22Rv1 (cell line): Measurements from ENCODE around the gene ALKAL2.

Source experiments
- H3K27ac ChIP-seq: fragments of 450-650 bp; 2 replicates; pipeline ENCODE4 v1.5.1; 2017
- CTCF ChIP-seq: fragments of 450-650 bp; IDR thresholded peaks from 2 replicates; pipeline ENCODE4 v1.5.1; 2017; ENCODE audit warnings: mild to moderate bottlenecking
- ZFX ChIP-seq: fragments of 450-650 bp; IDR thresholded peaks from 2 replicates; pipeline ENCODE4 v1.6.1; 2017; ENCODE audit warnings: antibody characterized with exemption, borderline replicate concordance

ALKAL2 gene

DNA sequence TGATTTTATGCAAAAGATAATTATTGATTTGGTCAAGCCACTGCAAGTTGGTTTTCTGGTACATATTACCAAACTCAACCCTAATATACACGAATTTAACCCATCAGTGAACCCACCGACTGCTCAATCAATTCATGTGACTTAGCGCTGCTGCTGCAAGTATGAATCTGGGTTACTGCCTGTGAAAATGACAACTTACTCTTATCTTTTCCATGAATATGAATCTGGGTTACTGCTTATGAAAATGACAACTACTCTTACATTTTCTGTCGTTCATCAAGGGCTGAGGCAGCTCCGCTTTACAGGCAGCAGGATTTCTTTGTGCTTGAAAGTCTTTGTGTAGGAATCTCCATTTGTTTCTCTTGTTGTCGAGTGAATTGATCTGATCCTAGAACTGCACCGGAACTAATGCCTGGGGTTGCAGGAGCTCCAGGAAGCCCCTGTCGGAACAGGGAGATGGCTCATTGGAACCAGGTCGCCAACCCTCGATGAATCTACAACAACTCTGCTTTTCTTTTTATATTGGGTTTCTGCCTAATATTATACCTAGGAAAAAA is 22.1 kb upstream of the ALKAL2 start:
- no peak overlapping the region for H3K27ac ChIP-seq

DNA sequence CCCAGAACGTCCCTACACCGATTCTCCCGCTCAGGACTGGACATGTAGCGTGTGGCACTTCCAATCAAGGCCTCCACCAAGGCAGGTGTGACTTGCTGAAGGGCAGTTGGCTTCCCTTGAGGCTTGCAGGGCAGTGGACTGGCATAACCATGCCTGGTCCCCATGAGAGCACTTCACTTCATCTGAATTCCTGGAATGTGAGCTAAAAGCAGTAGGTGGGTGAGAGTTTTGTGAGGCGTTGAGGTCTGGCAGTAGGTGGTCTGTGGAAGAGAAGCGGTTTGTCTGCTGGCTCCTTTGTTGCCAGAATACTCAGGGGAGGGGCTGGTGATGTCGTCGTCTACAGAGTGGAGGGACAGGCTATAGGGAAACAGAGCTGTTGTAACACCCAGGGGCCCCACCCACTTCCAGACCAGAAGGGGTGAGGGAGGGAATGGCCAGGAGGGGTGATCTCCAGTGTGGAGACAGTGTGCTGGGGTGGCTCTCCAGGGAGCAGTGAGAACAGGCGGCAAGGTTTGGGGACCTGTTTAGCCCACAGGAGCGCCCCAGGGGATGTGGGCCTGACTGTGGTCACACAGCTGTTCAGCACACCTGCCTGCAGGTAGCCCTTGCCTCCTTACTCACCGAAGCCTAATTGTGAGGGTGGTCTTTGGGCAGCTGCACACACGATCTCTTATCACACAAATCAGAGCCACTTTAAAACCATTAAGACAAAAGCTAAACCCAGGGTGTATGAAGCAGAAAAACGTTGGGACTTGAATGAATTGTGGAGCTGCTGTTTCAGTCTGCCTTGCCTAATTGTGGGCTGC is 21.5 kb upstream of the ALKAL2 start:
- H3K27ac ChIP-seq: no peak overlapping the region
- TF ChIP-seq CTCF: no peak
- TF ChIP-seq ZFX: no peak

More for the DNA sequence above, 22.1 kb upstream of the ALKAL2 start:
- no peak for TF ChIP-seq CTCF
- no peak for TF ChIP-seq ZFX

DNA sequence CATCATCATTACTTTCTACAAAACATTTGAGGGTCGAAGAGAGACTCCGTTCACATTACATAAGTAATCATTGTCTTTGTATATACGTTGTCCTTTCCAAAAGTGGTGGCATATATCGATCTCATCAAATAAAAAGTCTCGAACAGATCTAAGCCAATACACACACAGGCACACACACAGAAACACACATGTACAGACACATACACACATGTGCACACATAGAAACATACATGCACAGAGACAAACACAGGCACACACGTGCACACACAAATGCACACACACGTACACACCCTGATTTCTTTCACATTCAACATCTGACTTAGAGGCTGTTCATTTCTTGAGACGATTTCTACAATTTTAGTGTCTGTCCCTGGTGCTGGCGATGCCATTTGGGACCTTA is 17.5 kb upstream of the ALKAL2 start:
- H3K27ac ChIP-seq: no peak overlapping the region
- TF ChIP-seq CTCF: no peak
- no peak for TF ChIP-seq ZFX

- no peak overlapping the region for H3K27ac ChIP-seq
- TF ChIP-seq CTCF (no peak), ZFX (no peak)
Measured at GRCh38 chr2:296354-296753, 8.5 kb upstream of the ALKAL2 start.

DNA sequence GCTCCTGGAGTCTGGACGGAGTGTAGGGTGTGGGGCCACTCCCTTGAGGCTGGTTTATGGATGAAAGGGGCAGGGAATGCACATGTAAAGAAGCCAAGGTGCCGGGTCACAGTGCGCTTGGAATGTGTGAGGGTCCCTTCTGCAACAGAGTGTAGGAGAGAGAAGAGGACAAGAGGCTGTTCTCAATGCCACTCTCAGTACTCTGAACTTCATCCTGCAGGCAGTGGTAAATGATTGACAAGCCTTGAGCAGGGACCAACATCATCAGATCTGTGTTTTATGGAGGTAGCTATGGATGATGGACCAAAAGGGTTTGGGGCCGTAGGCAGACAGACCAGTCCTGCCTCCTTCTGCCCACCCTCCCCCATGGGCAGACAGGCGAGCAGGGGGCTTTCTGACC is 7.2 kb upstream of the ALKAL2 start:
- TF ChIP-seq CTCF: no peak
- no peak for TF ChIP-seq ZFX
- H3K27ac ChIP-seq: no peak overlapping the region

GRCh38 chr2:290090-290722 is 2.3 kb upstream of the ALKAL2 start:
- H3K27ac ChIP-seq: no peak overlapping the region
- TF ChIP-seq CTCF: peak; percentile 86
- TF ChIP-seq ZFX: no peak
